ENCODE measurements around the gene RNASEH2B.

DNA sequence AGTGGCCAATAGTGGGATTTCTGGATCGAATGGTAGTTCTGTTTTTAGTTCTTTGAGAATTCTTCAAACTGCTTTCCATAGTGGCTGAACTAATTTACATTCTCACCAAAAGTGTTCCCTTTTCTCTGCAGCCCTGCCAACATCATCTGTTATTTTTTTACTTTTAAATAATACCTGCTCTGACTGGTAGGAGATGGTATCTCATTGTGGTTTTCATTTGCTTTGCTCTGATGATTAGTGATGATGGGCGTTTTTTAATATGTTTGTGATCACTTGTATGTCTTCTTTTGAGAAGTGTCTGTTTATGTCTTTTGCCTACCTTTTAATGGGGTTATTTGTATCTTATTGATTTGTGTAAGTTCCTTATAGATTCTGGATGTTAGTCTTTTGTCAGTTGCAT lies 48.0 kb downstream of the RNASEH2B start:
- TF ChIP-seq ZNF274 (IDR thresholded peaks at IDR 0.05; ENCODE audit: low read depth, low read length) (no peak), YY1 (IDR thresholded peaks at IDR 0.05; ENCODE audit: insufficient read depth, insufficient read length) (no peak)
